ENCODE measurements around the gene MSL1.

Gene MSL1

DNA sequence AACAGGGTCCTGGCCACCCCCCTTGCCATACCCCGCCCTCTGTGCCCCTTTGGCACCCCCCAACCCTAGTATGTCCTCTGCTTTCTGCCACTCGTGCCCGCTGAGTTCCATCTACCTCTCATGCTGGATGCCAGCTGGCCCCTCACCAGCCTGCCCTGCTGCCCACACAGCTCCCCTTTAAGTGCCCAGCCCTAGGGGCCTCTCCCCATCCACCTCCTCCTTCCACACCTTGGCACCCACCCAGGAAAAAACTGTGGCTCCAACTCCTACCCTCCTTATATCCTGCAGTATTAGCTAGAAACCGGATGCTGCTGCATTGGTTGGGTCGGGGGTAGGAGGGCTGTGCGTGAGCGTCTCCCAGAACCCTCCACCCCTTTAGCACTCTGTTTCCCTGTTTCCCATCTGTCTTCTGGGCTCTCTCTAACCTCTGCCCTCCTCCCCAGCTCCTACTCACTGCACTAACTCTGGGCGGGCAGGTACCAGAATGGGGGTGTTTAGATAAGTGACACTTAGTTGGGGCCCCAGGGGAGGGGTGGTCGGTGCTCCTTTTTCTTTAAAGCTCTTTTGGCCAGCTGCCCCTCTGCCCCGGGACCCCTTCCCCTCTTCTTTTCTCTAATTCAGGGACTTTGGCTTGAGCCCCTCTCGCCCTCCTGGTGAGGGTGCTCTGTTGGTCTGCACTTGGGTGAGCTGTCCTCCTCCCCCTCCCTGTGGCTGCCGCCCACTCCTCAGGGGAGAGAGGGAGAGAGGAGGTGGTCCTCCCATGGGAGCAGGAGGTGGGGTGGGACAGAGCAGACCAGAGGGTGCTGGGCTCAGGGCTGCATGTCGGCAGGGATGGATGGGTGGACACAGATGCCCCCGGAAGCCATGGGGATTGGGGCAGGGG, 31.3 kb upstream of the MSL1 start:
- DNase-seq (ENCODE audit: low read depth in 2 of 2, low spot score in 1 of 2) = no peak

DNA sequence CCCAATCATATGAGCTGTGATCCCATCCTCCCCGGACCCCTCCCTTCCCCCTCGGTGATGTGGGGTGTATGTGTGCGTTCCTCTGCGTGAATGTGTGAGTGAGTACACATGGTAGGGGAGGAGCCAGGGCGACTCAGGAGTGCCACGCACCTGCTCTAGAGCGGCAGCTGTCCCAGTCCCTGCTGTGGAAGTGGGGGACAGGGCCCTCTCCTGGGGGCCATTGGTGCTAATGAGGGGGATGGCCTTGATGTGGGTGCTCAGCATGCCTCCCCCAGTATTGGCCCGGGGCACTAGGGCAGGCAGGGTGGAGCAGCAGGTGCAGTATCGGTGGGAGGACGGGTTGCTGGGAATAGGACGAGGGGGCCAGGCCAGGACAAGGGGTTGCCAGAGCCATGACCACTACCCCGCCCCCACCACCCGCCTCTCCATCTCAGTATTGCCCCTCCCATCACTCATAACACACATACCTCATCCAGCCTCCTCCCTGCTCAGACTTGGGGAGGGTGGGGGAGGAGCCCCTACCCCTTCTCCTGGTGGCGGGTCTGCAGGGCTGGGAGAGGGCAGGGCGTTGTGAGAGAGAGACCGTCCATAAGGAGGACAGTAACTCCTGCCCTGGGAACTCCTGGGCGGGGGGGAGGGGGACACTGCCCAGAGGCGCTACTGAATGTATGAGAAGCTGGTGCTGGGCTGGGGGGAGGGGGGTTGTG, 29.9 kb upstream of the MSL1 start:
- no peak for DNase-seq (ENCODE audit: low read depth in 2 of 2, low spot score in 1 of 2)

DNA sequence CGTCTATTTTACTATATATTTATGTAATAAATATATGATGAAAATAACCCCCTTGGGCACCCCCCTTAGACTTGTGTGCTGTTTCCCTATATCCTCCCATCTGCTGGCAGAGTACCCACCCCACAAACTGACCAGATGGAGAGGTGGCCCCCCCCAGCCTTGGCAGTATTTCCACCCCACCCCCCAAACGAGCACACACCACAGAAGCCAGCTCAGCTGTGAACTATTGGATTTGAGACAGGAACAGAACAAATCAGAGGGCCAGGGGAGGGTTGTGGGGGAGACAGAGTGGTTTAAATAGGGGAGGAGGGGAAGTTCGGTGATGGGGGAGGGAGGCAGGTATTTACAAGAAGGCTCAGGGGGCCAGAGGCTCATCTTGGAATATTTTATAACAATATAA, 29.2 kb upstream of the MSL1 start:
- no peak for DNase-seq (ENCODE audit: low read depth in 2 of 2, low spot score in 1 of 2)

DNA sequence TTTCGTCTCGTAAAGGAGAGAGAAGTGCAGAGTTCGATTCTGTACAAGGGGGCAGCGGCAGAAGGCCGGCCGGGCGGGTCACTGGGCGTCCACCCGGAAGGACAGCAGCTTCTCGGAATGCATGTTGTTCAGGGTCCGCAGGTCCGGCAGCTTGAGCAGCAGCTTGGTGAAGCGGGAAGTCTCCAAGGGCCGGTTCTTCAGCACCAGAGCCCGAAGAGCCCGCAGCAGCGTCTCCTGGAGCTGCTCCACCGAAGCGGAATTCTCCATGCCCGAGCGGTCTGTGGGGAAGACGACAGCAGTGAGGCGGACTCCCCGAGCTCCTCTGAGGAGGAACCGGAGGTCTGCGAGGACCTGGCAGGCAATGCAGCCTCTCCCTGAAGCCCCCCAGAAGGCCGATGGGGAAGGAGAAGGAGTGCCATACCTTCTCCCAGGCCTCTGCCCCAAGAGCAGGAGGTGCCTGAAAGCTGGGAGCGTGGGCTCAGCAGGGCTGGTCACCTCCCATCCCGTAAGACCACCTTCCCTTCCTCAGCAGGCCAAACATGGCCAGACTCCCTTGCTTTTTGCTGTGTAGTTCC, 28.7 kb upstream of the MSL1 start:
- no peak for DNase-seq (ENCODE audit: low read depth in 2 of 2, low spot score in 1 of 2)

DNA sequence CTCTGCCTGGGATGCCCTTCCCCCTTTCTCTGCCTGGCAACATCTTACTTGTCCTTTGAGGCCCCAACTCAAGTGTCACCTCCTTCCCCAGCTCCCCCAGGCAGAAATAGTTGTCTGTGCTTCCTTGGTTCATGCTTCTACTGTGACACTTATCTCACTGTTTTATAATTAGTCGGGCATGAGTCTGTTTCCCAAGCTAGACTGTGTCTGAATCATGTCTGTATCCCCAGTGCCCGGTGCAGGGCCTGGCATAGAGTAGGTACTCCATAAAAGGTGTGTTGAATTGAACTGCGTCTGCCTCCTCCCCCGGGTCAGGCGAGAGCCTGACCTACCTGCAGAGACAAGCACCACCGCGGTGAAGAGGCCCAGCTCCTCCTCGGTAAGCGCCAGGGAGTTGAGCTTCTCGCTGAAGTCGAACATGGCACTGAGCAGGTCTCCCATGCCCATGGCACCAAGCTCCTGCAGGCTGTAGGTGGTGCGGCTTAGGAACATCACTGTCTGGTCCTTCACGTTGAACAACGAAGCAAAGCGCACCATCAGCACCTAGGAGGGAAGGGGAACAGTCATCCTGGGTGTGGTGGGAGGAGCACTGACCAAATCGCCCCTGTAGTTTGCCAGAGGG, 28.1 kb upstream of the MSL1 start:
- no peak for DNase-seq (ENCODE audit: low read depth in 2 of 2, low spot score in 1 of 2)

DNA sequence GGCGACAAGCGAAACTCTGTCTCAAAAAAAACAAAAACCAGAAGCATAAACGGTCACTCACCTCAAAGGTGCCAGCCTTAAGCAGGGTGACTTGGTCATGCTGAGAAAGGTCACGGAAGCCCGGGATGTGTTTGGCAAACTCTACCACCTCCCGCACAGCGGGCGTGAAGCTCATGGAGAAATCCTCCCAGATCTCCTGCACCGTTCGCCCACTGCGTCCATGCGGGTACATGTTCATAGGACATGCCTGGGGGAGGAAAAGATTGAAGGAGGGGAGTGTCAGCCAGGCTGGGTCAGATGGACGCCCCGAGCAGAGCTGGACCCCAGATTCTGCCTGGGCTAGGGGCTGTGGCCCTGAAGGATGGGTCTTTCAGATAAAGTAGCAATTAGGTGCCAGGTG, 26.9 kb upstream of the MSL1 start:
- DNase-seq (ENCODE audit: low read depth in 2 of 2, low spot score in 1 of 2) = no peak

DNA sequence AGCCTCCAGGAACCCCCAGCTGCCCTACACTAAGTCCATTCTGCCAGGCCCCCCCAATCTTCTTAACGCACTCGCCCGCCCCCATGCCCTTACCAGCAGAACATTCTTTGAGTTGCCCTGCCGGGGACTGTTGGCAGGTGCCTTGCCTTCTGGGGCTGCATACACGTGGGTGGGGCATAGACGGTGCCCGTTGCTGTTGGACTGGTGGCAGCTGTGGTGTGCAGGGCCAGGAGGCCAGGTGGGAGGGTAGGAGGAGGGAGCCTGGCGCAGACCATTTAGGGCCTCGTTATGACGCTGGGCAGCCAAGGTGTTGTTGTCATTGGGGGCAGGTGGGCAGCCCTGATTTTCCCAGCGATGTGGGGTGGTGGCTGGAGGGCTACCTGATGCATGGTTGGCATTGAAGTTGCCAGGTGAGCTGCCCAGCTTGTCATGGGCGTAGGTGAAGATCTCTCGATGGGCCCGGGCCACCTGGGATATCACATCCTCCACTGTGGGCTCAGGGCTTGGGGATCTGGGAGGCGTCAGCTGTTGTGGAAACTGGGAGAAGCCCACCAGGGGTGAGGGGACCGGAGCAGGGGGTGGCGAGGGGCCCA, 26.3 kb upstream of the MSL1 start:
- DNase-seq (ENCODE audit: low read depth in 2 of 2, low spot score in 1 of 2) = no peak

DNA sequence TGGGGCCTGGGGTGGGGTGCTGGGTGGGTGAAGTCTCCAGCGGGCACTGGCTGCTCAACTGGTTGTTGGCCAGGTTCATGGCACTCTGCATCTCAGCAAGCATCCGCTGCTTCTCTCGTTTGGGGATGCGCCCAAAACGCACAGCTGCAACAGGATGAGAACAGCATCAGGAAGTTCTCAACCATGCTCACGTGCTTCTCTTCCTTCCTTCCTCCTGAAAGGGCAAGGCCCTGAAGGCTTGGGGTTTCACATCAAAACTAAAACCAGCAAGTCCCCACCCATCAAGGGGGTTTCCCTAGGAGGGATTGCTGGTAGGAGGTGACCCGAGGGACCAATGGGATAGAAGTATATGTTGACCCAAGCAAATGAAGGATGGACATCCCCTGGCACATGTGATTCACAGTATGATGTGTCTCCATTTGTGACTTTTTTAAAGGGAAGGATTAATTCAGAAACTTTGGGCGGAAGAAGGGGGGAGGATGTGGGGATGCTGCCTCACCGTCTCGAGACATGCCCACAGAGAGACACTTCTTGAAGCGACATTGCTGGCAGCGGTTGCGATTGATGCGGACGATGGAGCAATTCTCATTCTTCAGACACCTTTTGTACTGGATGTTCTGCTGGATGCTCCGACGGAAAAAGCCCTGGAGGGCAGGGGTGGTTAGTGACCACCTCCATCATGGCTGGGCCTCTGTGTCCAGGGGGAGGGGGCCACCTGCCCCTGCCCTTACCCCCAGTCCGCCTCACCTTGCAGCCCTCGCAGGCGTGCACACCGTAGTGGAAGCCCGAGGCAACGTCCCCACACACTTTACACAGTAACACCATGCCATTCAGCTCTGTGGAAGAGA, 25.6 kb upstream of the MSL1 start:
- DNase-seq (ENCODE audit: low read depth in 2 of 2, low spot score in 1 of 2) = peak; percentile 45 to 62

DNA sequence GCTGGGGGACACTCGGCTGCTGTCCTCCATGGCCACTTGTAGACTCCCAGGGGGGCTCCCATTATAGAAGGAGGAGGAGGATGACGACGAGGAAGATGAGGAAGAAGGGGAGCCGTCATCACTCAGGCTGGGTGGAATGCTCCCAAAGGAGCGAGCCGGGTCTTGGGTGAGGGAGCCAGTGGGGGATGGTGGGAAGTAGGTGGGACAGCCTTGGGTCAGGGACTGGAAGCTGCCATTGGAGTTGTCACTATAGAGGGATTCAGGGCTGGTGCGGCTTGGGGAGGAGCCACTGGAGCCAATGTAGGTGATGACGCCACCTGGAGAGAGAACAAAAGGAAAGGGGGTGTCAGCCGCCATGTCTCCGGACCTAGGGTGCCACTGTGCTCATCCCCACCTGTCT, 24.7 kb upstream of the MSL1 start:
- no peak for DNase-seq (ENCODE audit: low read depth in 2 of 2, low spot score in 1 of 2)

DNA sequence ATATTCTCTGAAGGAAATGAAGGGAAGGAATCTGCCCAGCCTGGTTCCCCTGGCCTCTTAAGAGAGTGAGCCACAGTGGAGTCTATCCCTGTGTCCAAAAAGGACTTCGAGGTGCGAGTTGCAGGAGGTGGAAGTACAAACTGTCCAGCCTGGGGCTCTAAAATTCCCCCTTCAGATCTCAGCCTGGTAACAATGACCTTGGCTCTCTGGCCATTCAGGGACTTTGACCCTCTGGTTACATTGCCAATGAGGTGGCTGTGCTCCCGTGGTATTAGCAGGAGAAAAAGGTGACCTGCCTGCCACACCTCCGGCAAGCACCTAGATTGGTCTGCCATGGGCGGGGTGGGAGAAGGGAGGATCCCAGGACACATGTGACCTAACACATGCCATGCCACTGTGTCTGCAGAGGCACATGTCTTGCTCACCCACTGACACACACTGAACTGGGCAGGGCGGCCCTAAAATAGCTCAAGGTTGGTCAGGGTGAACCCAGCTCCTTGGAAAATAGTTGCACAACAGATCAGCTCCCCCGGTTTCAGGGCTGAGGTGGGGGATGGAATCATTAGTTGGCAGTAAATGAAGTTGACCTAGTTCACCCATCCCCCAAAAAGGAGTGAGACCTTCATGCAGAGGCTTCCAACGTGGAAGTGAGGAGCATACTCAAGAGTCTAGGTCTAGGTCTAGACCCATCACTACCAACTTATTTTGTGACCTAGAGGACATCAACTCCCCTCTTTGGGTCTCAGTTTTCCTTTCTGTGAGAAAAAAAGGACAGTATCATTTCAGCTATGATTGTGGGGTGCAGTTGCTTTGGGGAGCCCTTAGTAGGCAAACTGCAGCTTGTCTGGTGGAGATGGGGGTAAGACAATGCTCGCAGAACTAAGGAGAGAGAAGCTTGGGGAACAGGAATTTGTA, 23.6 kb upstream of the MSL1 start:
- DNase-seq (ENCODE audit: low read depth in 2 of 2, low spot score in 1 of 2) = no peak

DNA sequence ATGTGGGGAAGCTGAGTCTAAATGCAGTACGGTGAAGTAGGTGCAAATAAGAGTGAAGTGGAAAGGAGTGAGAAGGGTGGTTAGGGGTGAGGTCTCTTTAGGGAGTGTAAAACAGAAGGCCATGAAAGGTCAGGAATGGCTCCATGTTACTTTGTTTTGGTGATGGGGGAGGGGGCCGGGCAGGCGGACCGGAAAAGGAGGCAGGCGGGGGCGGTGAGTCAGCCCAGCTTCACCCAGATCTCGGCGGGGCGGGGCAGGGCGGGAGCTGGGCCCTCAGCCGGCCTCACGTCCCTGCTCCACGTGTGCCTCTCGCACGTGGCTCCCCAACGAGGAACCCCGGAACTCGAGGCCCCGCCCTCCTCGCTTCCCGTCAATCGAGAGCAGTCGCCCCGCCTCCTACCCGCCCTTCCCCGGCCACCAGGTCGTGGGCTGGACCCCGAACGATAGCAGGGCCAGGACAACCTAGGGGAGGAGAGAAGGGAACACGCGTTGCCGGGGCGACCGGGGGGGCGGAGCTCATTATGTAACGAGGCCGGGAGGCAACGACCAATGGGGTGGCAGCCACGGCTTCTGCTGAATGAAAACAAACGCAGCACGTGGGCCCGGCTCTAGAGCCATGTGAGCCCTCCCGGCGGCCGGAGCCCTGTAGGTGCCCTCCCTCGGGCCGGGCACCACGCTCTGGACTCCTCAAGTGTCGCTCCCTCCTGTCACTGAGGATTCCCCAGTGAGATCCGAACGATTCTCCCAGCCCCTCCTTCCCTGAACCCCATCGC, 22.7 kb upstream of the MSL1 start:
- DNase-seq (ENCODE audit: low read depth in 2 of 2, low spot score in 1 of 2) = peak; percentile 98

DNA sequence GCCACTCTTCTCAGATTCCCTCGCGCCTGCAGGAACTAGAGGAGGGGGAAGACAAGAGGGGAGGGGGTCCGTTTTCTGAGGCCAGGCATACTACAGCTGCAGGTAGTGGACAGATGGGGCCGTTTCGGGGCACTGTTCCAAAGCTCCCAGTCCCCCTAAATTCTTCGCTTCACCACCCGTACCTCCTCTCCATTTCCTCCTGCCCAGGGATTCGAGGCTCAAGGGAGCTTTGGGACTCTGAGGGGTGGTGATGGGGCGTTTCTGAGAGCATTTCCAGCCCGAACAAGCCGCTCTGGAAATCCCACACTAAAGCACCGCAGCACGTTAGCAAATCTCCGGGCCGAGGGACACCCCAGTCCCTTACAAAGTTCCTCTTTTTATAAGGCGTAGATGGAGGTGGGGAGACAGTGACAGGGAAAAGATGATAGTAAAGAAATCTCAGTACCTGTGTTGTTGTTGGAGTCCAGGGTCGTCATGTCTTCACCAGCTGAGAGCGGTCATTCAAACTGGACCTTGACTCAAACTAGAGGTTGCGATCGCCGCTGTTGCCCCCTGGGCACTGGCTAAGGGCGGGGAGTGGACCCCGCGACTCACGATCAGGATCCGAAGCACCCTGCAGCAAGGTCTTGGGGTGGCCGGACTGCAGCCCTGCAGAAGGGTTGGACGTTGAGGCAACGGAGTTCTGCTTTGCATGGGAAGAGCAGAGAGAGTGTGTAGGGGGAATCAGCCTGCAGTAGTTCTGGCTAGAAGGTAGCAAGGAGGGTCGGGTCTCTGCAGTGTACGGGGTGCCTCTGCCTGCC, 22.0 kb upstream of the MSL1 start:
- DNase-seq (ENCODE audit: low read depth in 2 of 2, low spot score in 1 of 2) = no peak

DNA sequence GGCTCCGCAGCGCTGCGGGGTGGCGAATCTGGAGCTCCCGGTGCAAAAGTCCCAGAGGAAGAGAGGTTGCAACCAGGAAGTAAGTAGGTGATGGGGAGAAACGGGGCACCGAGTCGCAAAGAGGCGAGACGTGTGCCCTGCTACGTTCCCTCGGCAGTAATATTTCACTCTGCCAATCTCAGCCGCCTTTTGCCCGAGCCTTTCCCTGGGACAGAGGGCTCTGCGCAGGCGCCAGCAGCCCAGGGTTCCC, 21.4 kb upstream of the MSL1 start, which contains the start of gene NR1D1:
TSS of gene NR1D1 (minus strand) at position 171 of the 250 bp plus-strand sequence. CDS start 495 bp downstream, outside the sequence.
- no peak for DNase-seq (ENCODE audit: low read depth in 2 of 2, low spot score in 1 of 2)

DNA sequence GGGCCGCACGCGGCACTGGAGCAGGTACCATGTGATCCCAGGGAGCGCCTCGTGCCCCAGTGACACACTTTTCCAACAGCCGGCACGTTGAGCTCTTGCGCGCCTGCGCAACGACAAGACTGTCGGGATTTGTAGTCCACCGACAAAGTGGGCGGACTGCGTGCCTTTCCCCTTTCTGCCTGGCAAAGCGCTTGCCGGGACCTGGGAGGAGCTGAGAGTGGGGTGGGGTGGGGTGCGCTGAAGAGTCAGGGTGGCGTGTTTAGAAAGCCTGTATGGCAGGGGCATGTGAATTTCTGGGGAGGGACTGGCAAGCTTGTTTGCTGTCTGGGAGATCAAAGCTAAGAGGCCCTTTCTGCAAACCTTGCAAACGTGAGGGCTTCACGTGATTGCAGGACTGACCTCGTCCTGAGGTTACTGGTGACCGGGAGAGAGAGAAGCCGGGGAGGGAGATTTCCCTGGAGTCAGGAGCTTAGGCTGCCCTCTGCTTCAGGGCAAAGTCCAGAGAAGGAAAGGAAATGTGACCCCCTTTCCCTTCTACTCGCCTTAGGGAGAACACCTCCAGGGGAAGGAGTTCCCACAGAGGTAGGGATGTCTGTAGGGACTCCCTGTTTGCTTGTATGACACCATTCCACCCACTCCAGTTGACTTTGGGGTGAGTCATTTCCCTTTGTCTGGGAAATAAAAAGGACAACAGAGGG, 21.0 kb upstream of the MSL1 start:
- peak; percentile 71 to 79 for DNase-seq (ENCODE audit: low read depth in 2 of 2, low spot score in 1 of 2)

DNA sequence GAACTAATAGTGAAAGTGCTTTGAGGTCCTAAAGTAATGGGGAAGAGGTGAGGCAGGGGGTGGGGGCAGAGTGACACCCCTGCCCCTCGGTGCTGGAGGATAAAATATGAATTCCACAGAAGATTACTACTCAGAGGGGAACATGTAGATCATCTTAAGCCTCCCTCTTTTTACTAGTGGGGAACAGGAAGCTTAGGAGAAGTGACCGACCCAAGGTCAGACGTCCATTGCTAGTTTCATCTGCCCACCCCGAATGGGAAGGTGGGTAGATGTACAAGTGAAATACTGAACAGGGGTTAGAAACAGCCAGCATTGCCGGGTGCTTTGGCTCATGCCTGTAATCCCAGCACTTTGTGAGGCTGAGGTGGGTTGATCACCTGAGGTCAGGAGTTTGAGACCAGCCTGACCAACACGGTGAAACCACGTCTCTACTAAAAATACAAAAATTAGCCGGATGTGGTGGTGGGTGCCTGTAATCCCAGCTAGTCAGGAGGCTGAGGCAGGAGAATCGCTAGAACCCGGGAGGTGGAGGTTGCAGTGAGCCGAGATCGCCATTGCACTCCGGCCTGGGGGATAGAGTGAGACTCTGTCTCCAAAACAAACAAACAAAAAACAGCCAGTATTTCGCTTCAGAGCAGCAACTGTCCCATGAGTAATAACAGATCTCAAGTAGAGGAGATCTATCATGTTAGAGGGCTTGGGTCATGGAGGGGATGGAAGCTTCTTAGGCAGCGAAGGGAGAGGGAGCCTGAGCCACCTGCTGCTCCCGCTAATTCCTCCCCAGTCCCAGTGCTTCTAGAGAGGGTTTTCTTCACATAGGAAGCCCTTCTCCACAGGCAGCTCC, 20.2 kb upstream of the MSL1 start:
- DNase-seq (ENCODE audit: low read depth in 2 of 2, low spot score in 1 of 2) = no peak

DNA sequence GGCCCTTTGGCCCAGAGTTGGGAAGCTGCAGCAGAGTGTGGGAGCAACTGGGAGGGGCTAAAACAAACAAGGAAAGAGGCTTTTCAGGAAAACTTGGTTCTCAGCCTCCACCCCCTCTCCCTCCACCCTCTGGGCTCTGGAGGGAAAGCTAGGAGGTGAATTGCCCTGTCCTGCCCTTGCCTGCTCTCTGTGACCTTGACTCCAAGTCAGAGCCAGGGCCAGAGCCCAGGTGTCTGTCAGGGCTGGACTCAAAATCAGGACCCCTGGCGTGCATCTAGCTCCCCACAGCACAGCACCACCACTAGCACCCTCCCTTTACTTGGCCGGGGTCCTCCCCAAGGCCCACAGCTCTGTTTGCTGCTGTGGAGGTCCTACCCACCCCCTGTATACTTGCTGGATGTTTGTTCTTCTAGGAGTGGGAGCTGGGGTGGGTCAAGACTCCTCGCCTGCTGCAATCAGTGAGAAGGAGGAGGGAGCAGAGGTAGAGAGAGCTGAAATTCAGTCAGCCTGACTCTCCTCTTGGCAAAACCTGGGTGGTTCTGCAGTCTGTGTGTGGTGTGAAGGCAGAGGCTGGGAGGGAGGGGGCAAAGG, 18.6 kb upstream of the MSL1 start:
- no peak for DNase-seq (ENCODE audit: low read depth in 2 of 2, low spot score in 1 of 2)
